Progenitor cell of endocrine pancreas (in vitro differentiated cells): Measurements from ENCODE around the gene TANC1. TPM values are rescaled to one million over a fixed set of nuclear protein-coding genes. Genes with fewer than 3 reads are reported as not detected.

ENCODE experiments used
- DNase-seq: peaks from one replicate; pipeline ENCODE4 v3.0.0; 2021; ENCODE audit warnings: low spot score; ENCODE audit not compliant: unreplicated experiment
- H3K27ac Mint-ChIP-seq: 2 replicates; pipeline ENCODE4 v1.8.0; 2021; ENCODE audit warnings: mild to moderate bottlenecking, moderate library complexity, mixed read lengths
- H3K27me3 Mint-ChIP-seq: 2 replicates; pipeline ENCODE4 v1.8.0; 2021; ENCODE audit warnings: mixed read lengths
- H3K36me3 Mint-ChIP-seq: 2 replicates; pipeline ENCODE4 v1.8.0; 2022; ENCODE audit warnings: mixed read lengths; ENCODE audit not compliant: insufficient read depth
- H3K4me1 Mint-ChIP-seq: 2 replicates; pipeline ENCODE4 v1.8.0; 2021; ENCODE audit warnings: low read depth, mixed read lengths
- H3K4me3 Mint-ChIP-seq: 2 replicates; pipeline ENCODE4 v1.8.0; 2021; ENCODE audit warnings: low read depth, mild to moderate bottlenecking, moderate library complexity, mixed read lengths
- H3K9me3 Mint-ChIP-seq: 2 replicates; pipeline ENCODE4 v1.8.0; 2021; ENCODE audit warnings: low read depth, mixed read lengths
- total RNA-seq: library from RNA; stranded (reverse); gene quantifications from 2 replicates; pipeline ENCODE4 v1.2.1, GENCODE V29; 2021
- TF ChIP-seq, protein P1 (sequence below): fragments of 200-600 bp; sonication (generic); IDR thresholded peaks from one replicate; pipeline ENCODE4 v1.5.0; 2021; ENCODE audit warnings: antibody characterized with exemption, mild to moderate bottlenecking; ENCODE audit not compliant: unreplicated experiment

Gene TANC1
- total RNA-seq, 1 donor from 2014 or later: 29.8 TPM

GRCh38 chr2:159118115-159118858 is 149.8 kb downstream of the TANC1 start:
- H3K27me3 Mint-ChIP-seq: no peaks in the 10 kb centered on the region
- DNase-seq: peak; percentile 75
- H3K36me3 Mint-ChIP-seq: peaks cover 11% of the 10 kb centered on the region
- TF ChIP-seq, protein P1, sequence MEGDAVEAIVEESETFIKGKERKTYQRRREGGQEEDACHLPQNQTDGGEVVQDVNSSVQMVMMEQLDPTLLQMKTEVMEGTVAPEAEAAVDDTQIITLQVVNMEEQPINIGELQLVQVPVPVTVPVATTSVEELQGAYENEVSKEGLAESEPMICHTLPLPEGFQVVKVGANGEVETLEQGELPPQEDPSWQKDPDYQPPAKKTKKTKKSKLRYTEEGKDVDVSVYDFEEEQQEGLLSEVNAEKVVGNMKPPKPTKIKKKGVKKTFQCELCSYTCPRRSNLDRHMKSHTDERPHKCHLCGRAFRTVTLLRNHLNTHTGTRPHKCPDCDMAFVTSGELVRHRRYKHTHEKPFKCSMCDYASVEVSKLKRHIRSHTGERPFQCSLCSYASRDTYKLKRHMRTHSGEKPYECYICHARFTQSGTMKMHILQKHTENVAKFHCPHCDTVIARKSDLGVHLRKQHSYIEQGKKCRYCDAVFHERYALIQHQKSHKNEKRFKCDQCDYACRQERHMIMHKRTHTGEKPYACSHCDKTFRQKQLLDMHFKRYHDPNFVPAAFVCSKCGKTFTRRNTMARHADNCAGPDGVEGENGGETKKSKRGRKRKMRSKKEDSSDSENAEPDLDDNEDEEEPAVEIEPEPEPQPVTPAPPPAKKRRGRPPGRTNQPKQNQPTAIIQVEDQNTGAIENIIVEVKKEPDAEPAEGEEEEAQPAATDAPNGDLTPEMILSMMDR: peak; percentile 95
- no peak overlapping the region for H3K4me3 Mint-ChIP-seq
- H3K27ac Mint-ChIP-seq: peak overlapping the region; percentile 95
- peaks cover 22% of the 10 kb centered on the region for H3K4me1 Mint-ChIP-seq
- H3K9me3 Mint-ChIP-seq: no peaks in the 10 kb centered on the region

DNA sequence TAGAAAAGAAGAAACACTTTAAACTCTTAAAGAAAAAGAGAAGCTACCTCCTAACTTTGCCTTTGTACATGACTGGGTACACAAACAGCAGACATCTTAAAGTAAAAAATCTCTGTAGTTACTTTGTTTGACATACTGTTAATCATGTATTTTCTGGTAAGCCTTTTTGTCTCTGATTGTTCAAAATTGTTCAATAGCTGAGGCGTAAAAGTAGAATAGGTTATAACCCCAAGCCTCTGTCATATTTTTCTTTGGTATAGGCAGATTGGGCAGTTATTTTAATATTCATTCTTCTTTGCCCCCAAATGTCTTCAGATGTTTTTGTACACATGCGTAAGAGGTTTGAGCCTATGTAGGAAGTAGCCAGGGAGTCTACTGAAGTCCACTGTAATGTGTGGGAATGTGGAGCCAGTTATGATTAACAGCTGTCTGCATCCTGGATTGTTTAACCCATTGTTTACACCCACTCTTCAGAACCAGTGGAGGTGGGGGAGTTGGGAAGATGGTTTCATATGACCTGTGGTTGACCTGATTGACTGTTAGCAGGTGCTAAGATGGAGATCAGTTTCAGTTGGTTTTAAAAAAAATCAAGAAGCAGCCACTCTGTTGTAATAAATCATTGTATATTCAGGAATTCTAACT is 150.5 kb downstream of the TANC1 start:
- peaks cover 24% of the 10 kb centered on the region for H3K4me1 Mint-ChIP-seq
- no peak overlapping the region for H3K4me3 Mint-ChIP-seq
- no peaks in the 10 kb centered on the region for H3K27me3 Mint-ChIP-seq
- no peak for DNase-seq
- H3K36me3 Mint-ChIP-seq: peaks cover 11% of the 10 kb centered on the region
- TF ChIP-seq, protein P1: no peak
- H3K9me3 Mint-ChIP-seq: no peaks in the 10 kb centered on the region
- H3K27ac Mint-ChIP-seq: peak overlapping the region; percentile 95

- TF ChIP-seq, protein P1: no peak
- Mint-ChIP-seq H3K4me3 (peak overlapping the region; percentile 22), H3K9me3 (no peaks in the 10 kb centered on the region), H3K36me3 (peaks cover 11% of the 10 kb centered on the region), H3K4me1 (peaks cover 32% of the 10 kb centered on the region), H3K27ac (peak overlapping the region; percentile 95), H3K27me3 (no peaks in the 10 kb centered on the region)
- DNase-seq: no peak
These were observed 151.3 kb downstream of the TANC1 start for GRCh38 chr2:159119652-159120257.

DNA sequence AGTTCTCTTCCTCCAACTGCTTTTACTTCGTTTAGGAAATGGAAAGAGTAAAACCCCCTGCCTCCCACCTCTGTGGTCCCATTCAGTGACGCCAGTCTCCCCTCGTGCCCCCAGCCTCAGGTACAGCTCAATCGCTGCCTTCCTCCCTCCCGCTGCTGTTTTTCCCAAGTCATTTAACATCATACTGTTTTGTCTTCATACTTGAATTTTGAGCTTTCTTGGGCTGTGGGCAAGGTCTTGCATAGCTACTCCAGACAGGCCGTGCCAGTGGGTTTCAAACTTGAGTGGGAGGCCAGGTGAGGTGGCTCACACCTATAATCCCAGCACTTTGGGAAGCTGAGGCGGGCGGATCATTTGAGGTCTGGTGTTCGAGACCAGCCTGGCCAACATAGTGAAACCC is 155.3 kb downstream of the TANC1 start:
- H3K36me3 Mint-ChIP-seq: peaks cover 7% of the 10 kb centered on the region
- TF ChIP-seq, protein P1: no peak
- no peak for DNase-seq
- H3K4me3 Mint-ChIP-seq: no peak overlapping the region
- no peaks in the 10 kb centered on the region for H3K9me3 Mint-ChIP-seq
- no peaks in the 10 kb centered on the region for H3K27me3 Mint-ChIP-seq
- peak overlapping the region; percentile 12 for H3K27ac Mint-ChIP-seq
- peaks cover 36% of the 10 kb centered on the region for H3K4me1 Mint-ChIP-seq

- peaks cover 7% of the 10 kb centered on the region for H3K36me3 Mint-ChIP-seq
These were observed 156.0 kb downstream of the TANC1 start for GRCh38 chr2:159124441-159124911.

More at GRCh38 chr2:159124441-159124911, 156.0 kb downstream of the TANC1 start:
- Mint-ChIP-seq H3K27ac (peak overlapping the region; percentile 86), H3K9me3 (no peaks in the 10 kb centered on the region), H3K4me3 (no peak overlapping the region), H3K27me3 (no peaks in the 10 kb centered on the region), H3K4me1 (peaks cover 29% of the 10 kb centered on the region)
- TF ChIP-seq, protein P1: no peak
- DNase-seq: no peak
